ENCODE results near the gene NEURL1B.

NEURL1B gene, protein sequence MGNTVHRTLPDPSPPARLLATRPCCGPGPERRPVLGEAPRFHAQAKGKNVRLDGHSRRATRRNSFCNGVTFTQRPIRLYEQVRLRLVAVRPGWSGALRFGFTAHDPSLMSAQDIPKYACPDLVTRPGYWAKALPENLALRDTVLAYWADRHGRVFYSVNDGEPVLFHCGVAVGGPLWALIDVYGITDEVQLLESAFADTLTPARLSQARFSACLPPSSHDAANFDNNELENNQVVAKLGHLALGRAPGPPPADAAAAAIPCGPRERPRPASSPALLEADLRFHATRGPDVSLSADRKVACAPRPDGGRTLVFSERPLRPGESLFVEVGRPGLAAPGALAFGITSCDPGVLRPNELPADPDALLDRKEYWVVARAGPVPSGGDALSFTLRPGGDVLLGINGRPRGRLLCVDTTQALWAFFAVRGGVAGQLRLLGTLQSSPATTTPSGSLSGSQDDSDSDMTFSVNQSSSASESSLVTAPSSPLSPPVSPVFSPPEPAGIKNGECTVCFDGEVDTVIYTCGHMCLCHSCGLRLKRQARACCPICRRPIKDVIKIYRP

DNA sequence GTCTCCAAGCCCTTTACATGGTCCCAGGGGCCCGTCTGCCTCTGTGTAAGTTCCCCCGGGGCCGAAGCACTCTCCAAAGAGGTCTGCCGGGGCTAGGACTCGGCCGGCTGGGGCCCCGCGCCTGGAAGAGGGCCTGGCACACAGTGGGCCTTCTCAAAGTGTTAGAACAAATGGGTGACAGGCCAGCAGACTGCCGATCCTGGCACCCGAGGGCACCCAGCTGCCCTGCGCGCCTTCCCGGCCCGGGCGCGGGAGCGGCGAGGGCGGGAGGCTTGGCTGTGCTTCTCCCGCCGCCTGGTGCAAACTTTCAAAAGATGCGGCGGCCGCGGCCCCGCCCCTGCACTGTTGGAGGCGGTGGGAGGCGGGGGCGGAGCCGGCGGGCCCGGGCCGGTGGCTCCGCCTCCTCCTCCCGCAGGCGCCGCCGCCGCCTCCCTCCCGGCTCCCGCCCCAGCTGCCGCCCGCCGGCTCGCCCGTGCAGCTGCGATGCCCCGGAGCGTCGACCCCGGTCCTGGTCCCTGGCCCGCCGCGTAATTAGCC, at the start of gene NEURL1B:
NEURL1B (plus strand) TSS at position 442 of the 537 bp plus-strand sequence. CDS start 144 bp downstream, outside the sequence.
- no peak for TF ChIP-seq CTCF (IDR thresholded peaks at IDR 0.05; ENCODE audit: control insufficient read depth, extremely low read depth, insufficient read depth)
- peak; percentile 19 for DNase-seq (ENCODE audit: low read depth)
- peak within 1 kb of the TSS; percentile 73 for H3K4me3 ChIP-seq (ENCODE audit: low read depth, low read length)

- TF ChIP-seq CTCF (IDR thresholded peaks at IDR 0.05; ENCODE audit: control insufficient read depth, extremely low read depth, insufficient read depth): no peak
- DNase-seq (ENCODE audit: low read depth): no peak
- H3K4me3 ChIP-seq (ENCODE audit: low read depth, low read length): no peak overlapping the region
These were observed 49.4 kb upstream of the NEURL1B start for GRCh38 chr5:172591636-172592035.

DNA sequence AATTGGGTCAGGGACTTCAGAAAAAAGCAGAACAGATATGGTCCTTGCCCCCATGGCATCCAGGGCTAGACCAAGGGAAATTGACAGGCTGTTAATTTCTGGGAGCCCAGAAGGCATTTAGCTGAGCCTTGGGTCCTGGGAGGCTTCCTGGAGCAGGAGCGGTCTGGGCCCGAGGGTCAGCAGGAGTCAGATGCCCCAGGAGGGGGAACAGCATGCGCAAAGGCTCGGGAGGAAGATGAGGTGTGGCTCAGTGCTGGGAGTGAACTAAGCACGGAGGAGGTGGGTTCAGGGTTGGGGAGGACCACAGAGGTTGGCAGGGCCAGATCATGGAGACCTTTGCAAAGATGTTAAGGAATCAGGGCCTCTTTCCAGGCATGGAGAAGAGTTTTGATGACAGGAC, 48.2 kb upstream of the NEURL1B start:
- no peak overlapping the region for H3K4me3 ChIP-seq (ENCODE audit: low read depth, low read length)
- no peak for DNase-seq (ENCODE audit: low read depth)
- TF ChIP-seq CTCF (IDR thresholded peaks at IDR 0.05; ENCODE audit: control insufficient read depth, extremely low read depth, insufficient read depth): no peak

GRCh38 chr5:172593306-172593705, 47.8 kb upstream of the NEURL1B start:
- H3K4me3 ChIP-seq (ENCODE audit: low read depth, low read length): no peak overlapping the region
- no peak for DNase-seq (ENCODE audit: low read depth)
- no peak for TF ChIP-seq CTCF (IDR thresholded peaks at IDR 0.05; ENCODE audit: control insufficient read depth, extremely low read depth, insufficient read depth)

DNA sequence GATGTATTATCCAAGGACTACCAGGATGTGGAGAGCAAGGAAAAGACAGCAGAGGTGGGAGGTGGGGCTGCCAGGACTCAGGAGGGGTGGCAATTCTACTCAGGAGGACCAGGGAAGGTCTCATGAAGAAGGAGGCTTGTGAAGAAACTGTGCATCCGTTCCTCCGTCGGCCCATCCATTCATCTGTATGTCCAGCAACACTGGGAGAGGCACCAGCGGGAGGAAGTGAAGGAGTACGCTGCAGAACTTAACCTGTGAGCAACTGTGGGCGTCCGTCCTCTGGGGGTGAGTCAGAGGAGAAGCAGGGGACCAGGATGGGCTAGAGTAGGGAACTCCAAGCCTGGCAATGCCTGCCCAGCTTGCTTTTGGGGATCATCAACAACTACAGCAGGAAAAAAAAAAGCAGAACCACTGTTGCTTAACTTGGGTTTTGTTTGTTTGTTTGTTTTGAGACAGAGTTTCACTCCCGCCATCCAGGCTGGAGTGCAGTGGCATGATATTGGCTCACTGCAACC, 47.3 kb upstream of the NEURL1B start:
- H3K4me3 ChIP-seq (ENCODE audit: low read depth, low read length): no peak overlapping the region
- no peak for TF ChIP-seq CTCF (IDR thresholded peaks at IDR 0.05; ENCODE audit: control insufficient read depth, extremely low read depth, insufficient read depth)
- DNase-seq (ENCODE audit: low read depth): no peak

- no peak for DNase-seq (ENCODE audit: low read depth)
- TF ChIP-seq CTCF (IDR thresholded peaks at IDR 0.05; ENCODE audit: control insufficient read depth, extremely low read depth, insufficient read depth): no peak
- H3K4me3 ChIP-seq (ENCODE audit: low read depth, low read length): no peak overlapping the region
These were observed 46.6 kb upstream of the NEURL1B start for GRCh38 chr5:172594431-172594830.

Data from LNCaP clone FGC (cell line).